Measurements from ENCODE around the gene BAIAP3. TPM values are rescaled to one million over a fixed set of nuclear protein-coding genes. Genes with fewer than 3 reads are reported as not detected.
"Not testable (repeated sequence)": the region's sequence is repeated elsewhere in the genome, so short reads cannot be mapped to it uniquely, and the experiment has no call there.

Gene BAIAP3, protein sequence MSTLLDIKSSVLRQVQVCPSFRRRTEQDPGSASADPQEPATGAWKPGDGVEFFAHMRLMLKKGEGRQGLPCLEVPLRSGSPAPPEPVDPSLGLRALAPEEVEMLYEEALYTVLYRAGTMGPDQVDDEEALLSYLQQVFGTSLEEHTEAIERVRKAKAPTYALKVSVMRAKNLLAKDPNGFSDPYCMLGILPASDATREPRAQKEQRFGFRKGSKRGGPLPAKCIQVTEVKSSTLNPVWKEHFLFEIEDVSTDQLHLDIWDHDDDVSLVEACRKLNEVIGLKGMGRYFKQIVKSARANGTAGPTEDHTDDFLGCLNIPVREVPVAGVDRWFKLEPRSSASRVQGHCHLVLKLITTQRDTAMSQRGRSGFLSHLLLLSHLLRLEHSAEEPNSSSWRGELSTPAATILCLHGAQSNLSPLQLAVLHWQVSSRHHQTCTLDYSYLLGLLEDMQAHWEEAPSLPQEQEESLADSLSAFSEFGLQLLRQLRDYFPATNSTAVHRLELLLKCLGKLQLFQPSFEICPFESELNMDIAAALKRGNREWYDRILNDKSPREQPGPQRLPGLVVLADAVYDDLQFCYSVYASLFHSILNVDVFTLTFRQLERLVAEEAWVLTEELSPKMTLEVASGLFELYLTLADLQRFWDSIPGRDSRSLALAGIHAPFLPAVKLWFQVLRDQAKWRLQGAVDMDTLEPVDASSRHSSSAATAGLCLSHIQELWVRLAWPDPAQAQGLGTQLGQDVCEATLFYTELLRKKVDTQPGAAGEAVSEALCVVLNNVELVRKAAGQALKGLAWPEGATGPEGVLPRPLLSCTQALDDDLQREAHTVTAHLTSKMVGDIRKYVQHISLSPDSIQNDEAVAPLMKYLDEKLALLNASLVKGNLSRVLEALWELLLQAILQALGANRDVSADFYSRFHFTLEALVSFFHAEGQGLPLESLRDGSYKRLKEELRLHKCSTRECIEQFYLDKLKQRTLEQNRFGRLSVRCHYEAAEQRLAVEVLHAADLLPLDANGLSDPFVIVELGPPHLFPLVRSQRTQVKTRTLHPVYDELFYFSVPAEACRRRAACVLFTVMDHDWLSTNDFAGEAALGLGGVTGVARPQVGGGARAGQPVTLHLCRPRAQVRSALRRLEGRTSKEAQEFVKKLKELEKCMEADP
- 0.70 TPM for polyA plus RNA-seq (2012; ENCODE audit: insufficient read depth, insufficient read length)

GRCh38 chr16:1333149-1333812 lies at the start of gene BAIAP3:
BAIAP3 (plus strand) TSS chr16:1333645; CDS start chr16:1338550, 4,905 bp downstream.
- DNase-seq (ENCODE audit: low read depth, low spot score): no peak
- no peak within 1 kb of the TSS for H3K4me3 ChIP-seq (ENCODE audit: low read length)

GRCh38 chr16:1283996-1284616 lies 49.3 kb upstream of the BAIAP3 start:
- DNase-seq (ENCODE audit: low read depth, low spot score): no peak
- no peak overlapping the region for H3K4me3 ChIP-seq (ENCODE audit: low read length)

- no peak overlapping the region for H3K4me3 ChIP-seq (ENCODE audit: low read length)
- DNase-seq (ENCODE audit: low read depth, low spot score): no peak
Measured at GRCh38 chr16:1285669-1286512, 47.6 kb upstream of the BAIAP3 start.

DNA sequence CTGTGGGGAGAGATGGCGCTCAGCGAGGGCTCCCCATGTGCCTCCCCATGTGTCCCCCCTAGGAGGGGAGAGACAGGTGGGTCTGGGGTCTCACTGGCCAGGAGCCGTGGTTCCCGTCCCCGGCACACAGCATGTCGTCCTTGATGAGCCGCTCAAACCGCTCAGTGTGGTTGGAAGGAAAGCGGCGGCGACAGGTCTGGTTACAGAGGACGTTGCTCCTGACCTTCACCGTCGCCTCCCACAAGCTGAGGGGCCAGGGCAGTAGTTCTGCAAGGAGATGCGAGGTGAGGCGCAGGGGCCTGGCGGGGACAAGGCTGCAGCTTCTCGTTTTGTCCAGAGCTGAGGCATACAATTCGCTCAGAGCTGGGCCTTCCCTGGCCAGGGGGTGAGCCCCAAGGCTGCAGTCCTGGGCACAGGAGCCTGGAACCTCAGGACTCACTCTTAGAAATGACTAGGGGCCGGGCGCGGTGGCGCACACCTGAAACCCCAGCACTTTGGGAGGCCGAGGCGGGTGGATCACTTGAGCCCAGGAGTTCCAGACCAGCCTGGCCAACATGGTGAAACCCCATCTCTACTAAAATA lies 46.8 kb upstream of the BAIAP3 start:
- no peak overlapping the region for H3K4me3 ChIP-seq (ENCODE audit: low read length)
- no peak for DNase-seq (ENCODE audit: low read depth, low spot score)

DNA sequence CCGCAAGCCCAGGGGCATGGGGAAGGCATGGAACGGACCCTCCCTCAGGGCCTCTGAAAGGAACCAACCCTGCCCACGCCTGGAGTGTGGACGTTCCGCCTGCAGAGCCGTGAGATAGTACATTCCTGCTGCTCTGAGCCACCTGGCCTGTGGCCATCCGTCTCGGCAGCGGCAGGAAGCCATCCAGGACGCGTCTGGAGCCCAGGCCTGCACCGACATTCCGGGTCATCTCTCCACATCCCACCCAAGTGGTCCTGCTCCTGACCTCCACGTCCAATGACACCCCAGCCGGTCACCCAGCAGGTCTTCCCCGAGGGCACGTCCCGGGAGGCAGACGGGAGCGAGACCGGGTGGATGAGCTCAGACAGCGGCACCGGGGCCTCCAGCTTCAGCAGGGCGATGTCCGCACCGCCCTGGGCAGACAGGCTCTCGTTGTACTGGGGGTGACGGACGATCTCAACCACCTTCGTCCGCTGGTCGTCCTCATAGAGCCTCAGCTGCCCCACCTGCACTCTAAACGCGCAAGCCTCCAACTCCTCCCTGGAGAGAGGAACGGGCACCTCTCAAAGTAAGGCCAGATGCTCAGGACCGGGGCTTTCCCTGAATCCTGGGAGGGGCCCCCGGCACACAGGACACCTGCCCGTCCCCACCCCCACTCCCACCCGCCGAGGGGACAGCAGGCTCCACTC lies 45.3 kb upstream of the BAIAP3 start:
- DNase-seq (ENCODE audit: low read depth, low spot score): no peak
- no peak overlapping the region for H3K4me3 ChIP-seq (ENCODE audit: low read length)

DNA sequence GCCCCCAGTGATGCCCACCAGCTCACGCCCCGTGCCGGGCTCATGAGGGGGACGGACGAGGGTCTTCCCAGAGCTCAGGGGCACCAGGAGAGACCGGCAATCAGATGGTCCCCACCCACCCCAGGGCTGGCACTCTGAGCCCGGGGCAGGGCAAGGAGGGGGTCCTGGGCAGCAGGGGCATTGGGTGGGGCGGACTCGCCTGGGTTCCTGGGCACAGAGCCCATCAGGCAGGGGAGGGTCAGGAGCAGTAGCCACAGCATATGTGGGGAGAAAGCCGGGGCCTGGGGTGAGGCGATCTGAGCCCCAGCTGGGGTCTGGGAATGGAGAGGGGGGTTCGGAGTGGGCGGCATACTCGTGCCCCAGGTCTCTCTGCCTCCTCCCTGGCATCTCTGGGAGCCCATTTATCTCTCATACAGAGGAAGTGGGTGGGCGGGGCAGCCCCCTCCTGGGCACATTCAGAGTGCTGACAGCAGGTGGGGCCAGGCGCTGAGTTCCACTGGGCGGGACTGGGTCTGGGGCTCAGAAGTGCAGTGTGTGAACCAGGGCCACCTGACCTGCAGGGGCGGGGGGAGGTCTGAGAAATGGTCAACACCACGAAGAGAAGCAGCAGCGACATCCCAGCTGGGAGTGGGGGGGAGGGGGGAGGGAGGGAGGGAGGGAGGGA lies 44.5 kb upstream of the BAIAP3 start:
- DNase-seq (ENCODE audit: low read depth, low spot score): no peak

GRCh38 chr16:1289477-1289866 lies 44.0 kb upstream of the BAIAP3 start:
- DNase-seq (ENCODE audit: low read depth, low spot score): no peak
- no peak overlapping the region for H3K4me3 ChIP-seq (ENCODE audit: low read length)

More for the DNA sequence above, 44.5 kb upstream of the BAIAP3 start:
- no peak overlapping the region for H3K4me3 ChIP-seq (ENCODE audit: low read length)

DNA sequence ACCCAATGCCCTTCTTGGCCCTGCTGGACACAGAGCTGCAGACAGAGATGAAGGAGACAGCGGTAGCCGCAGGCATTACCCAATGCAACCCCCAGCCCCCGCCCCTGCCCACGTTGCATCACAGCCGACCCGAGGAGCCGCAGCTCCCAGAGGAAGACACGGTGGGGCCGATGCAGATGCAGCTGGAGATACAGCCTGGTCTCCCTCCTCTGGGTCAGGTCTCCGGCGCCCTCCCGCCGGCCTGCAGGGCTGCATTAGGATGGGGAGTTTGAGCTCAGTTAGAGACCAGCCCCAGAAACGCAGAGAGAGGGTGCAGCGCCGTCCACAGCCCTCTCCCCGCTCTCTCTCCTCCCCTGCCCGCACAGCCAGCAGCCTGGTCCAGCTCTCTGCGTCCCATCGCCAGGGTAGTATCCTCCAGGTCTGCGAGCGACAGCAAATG lies 43.4 kb upstream of the BAIAP3 start:
- no peak overlapping the region for H3K4me3 ChIP-seq (ENCODE audit: low read length)
- no peak for DNase-seq (ENCODE audit: low read depth, low spot score)

DNA sequence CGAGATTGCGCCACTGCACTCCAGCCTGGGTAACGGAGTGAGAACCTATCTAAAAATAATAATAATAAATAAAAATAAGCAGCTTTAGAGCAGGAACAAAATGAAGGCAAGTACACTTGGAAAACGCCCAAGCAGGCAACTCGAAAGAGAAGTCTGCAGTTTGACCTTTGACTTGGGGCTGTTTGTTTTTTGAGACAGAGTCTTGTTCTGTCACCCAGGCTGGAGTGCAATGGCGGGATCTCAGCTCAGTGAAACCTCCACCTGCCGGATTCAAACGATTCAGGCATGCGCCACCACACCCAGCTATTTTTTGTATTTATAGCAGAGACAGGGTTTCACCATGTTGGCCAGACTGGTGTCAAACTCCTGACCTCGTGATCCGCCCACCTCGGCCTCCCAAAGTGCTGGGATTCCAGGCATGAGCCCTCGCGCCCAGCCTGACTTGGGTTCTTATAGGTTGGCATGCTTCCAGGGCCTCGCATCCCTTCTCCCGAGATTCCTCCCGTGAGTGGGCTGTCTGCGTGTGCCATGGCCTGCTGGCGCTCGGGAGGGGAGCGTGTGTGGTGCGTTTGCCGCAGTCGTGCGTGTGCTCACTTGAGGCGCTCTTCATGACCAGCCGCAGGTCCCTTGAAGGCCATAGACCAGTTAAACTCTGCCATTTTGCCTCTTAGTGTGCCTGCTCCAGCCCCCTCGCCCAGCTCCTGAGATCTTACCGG lies 42.4 kb upstream of the BAIAP3 start:
- H3K4me3 ChIP-seq (ENCODE audit: low read length): no peak overlapping the region
- DNase-seq (ENCODE audit: low read depth, low spot score): no peak

GRCh38 chr16:1291576-1291974 lies 41.9 kb upstream of the BAIAP3 start:
- no peak for DNase-seq (ENCODE audit: low read depth, low spot score)

GRCh38 chr16:1292208-1292607 lies 41.2 kb upstream of the BAIAP3 start:
- H3K4me3 ChIP-seq (ENCODE audit: low read length); DNase-seq (ENCODE audit: low read depth, low spot score): not testable (repeated sequence)

More at GRCh38 chr16:1291576-1291974, 41.9 kb upstream of the BAIAP3 start:
- no peak overlapping the region for H3K4me3 ChIP-seq (ENCODE audit: low read length)

- not testable (repeated sequence) for H3K4me3 ChIP-seq (ENCODE audit: low read length); DNase-seq (ENCODE audit: low read depth, low spot score)
Measured at GRCh38 chr16:1292808-1293207, 40.6 kb upstream of the BAIAP3 start.

- no peak overlapping the region for H3K4me3 ChIP-seq (ENCODE audit: low read length)
- no peak for DNase-seq (ENCODE audit: low read depth, low spot score)
Measured at GRCh38 chr16:1293921-1294656, 39.4 kb upstream of the BAIAP3 start.

DNA sequence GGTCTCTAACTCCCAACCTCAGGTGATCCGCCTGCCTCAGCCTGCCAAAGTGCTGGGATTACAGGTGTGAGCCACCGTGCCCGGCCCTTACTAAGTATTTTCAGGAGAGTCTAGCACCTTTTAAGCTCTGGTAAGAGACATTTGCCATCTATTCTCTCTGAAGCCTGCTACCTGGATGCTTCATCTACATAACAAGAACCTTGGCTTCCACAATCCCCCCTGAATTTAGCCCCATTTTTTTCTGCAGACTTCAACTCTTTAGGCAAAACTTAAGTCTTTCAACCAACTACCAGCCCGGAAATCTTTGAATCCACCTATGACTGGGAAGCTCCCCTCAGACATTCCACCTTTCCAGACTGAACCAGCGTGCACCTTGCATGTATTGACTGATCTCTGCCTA lies 38.0 kb upstream of the BAIAP3 start:
- no peak for DNase-seq (ENCODE audit: low read depth, low spot score)
- H3K4me3 ChIP-seq (ENCODE audit: low read length): no peak overlapping the region

DNA sequence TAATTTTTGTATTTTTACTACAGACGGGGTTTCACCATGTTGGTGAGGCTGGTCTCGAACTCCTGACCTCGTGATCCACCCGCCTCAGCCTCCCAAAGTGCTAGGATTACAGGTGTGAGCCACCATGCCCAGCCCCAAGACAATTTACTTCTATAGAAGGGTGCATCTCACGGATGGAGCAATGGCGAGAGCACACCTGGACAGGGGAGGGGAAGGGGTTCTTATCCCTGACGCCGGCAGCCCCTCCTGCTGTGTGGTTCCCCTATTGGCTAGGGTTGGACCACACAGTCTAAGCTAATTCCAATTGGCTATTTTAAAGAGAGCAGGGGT lies 36.8 kb upstream of the BAIAP3 start:
- DNase-seq (ENCODE audit: low read depth, low spot score); H3K4me3 ChIP-seq (ENCODE audit: low read length): not testable (repeated sequence)

Data from Jurkat, Clone E6-1 (cell line).